Liver (tissue), 9 donors: Measurements from ENCODE around the gene VDR. TPM values are rescaled to one million over a fixed set of nuclear protein-coding genes. Genes with fewer than 3 reads are reported as not detected.
A peak's percentile ranks its signal among the peaks of the same experiment; 100 is the strongest.

Source experiments
- DNase-seq: peaks from one replicate; pipeline ENCODE4 v3.0.0-alpha.2; 2017; ENCODE audit warnings: low spot score
- H3K27ac ChIP-seq, 2 donors: one replicate each; pipeline ENCODE4 v1.7.0; 2013; ENCODE audit warnings: inconsistent platforms in 2 of 2, low read length in 2 of 2, control low read depth in 1 of 2, low read depth in 1 of 2, mild to moderate bottlenecking in 1 of 2
- H3K27me3 ChIP-seq, 4 donors: one replicate each; pipeline versions ENCODE4 v1.6.1 to v1.7.0; 2013; ENCODE audit warnings: low read length in 3 of 4, inconsistent platforms in 1 of 4, mild to moderate bottlenecking in 1 of 4, moderate library complexity in 1 of 4; ENCODE audit not compliant: control insufficient read depth in 4 of 4, insufficient read depth in 4 of 4
- H3K36me3 ChIP-seq, 4 donors: one replicate each; pipeline versions ENCODE4 v1.6.1 to v1.7.0; 2013; ENCODE audit warnings: low read length in 3 of 4, mild to moderate bottlenecking in 3 of 4, low read depth in 1 of 4, moderate library complexity in 1 of 4; ENCODE audit not compliant: control insufficient read depth in 4 of 4, insufficient read depth in 3 of 4
- H3K4me1 ChIP-seq, 4 donors: one replicate each; pipeline versions ENCODE4 v1.6.1 to v1.7.0; 2013; ENCODE audit warnings: low read length in 3 of 4, mild to moderate bottlenecking in 3 of 4, moderate library complexity in 1 of 4; ENCODE audit not compliant: control insufficient read depth in 4 of 4, insufficient read depth in 4 of 4
- H3K4me3 ChIP-seq, 3 donors: one replicate each; pipeline versions ENCODE4 v1.6.1 to v1.7.0; 2013; ENCODE audit warnings: low read length in 3 of 3, control low read depth in 1 of 3, low read depth in 1 of 3, mild to moderate bottlenecking in 1 of 3
- H3K9ac ChIP-seq, 2 donors: one replicate each; pipeline ENCODE4 v1.7.0; 2013; ENCODE audit warnings: low read length in 2 of 2, mild to moderate bottlenecking in 2 of 2, moderate library complexity in 2 of 2, control low read depth in 1 of 2, low read depth in 1 of 2
- H3K9me3 ChIP-seq, 4 donors: one replicate each; pipeline versions ENCODE4 v1.6.1 to v1.7.0; 2013; ENCODE audit warnings: low read length in 3 of 4; ENCODE audit not compliant: control insufficient read depth in 4 of 4
- FOXA1 ChIP-seq: IDR thresholded peaks from 2 replicates; pipeline ENCODE4 v1.6.1; 2016; ENCODE audit warnings: antibody characterized with exemption
- GABPA ChIP-seq, 2 donors: IDR thresholded peaks in 1 of 2; conservative IDR thresholded peaks in 1 of 2; 2 replicates each; pipeline ENCODE4 v1.6.1; 2016; ENCODE audit warnings: antibody characterized with exemption in 2 of 2, mild to moderate bottlenecking in 1 of 2, moderate library complexity in 1 of 2
- HNF4A ChIP-seq, 2 donors: conservative IDR thresholded peaks; 2 replicates each; pipeline ENCODE4 v1.6.1; 2016; ENCODE audit warnings: antibody characterized with exemption in 2 of 2, mild to moderate bottlenecking in 2 of 2
- HNF4G ChIP-seq: IDR thresholded peaks from 2 replicates; pipeline ENCODE4 v1.6.1; 2016; ENCODE audit warnings: antibody characterized with exemption
- JUND ChIP-seq, 2 donors: IDR thresholded peaks; 2 replicates each; pipeline ENCODE4 v1.6.1; 2016; ENCODE audit warnings: antibody characterized with exemption in 2 of 2
- NR2F2 ChIP-seq: IDR thresholded peaks from 2 replicates; pipeline ENCODE4 v1.6.1; 2016; ENCODE audit warnings: antibody characterized with exemption
- RAD21 ChIP-seq, 2 donors: IDR thresholded peaks; 2 replicates each; pipeline ENCODE4 v1.6.1; 2016; ENCODE audit warnings: antibody characterized with exemption in 2 of 2, mild to moderate bottlenecking in 2 of 2
- RXRA ChIP-seq, 2 donors: IDR thresholded peaks; 2 replicates each; pipeline ENCODE4 v1.6.1; 2017 to 2018; ENCODE audit warnings: antibody characterized with exemption in 2 of 2, mild to moderate bottlenecking in 1 of 2
- SP1 ChIP-seq: IDR thresholded peaks from 2 replicates; pipeline ENCODE4 v1.6.1; 2018; ENCODE audit warnings: antibody characterized with exemption, mild to moderate bottlenecking
- TAF1 ChIP-seq: conservative IDR thresholded peaks from 2 replicates; pipeline ENCODE4 v1.6.1; 2016; ENCODE audit warnings: antibody characterized with exemption, mild to moderate bottlenecking
- YY1 ChIP-seq: IDR thresholded peaks from 2 replicates; pipeline ENCODE4 v1.6.1; 2016; ENCODE audit warnings: antibody characterized with exemption, mild to moderate bottlenecking
- WGBS: extraction: QIAGEN DNeasy Blood & Tissue Kit; methylation state at CpG from one replicate; pipeline ENCODE4 v1.1.7; 2013; 5-methylcytosine and 5-hydroxymethylcytosine counted together
- polyA plus RNA-seq, 2 donors: library from polyadenylated mRNA; stranded (reverse) in 1 of 2; unstranded in 1 of 2; fragments of 200-250 nt in 1 of 2; fragments of >200 nt in 1 of 2; fragmentation: Nextera tagmentation in 1 of 2; extraction: Ambion mirVana in 1 of 2; gene quantifications; one replicate each; pipeline versions ENCODE4 v1.2.1 to v1.2.3, GENCODE V29; 2013 to 2015
- total RNA-seq, 2 donors: library from RNA; depleted of rRNA; stranded (reverse); fragments of >200 nt; gene quantifications; one replicate each; pipeline ENCODE4 v1.2.3, GENCODE V29; 2014
- TF ChIP-seq, protein P1 (sequence below): IDR thresholded peaks from 2 replicates; pipeline ENCODE4 v1.6.1; 2016; ENCODE audit warnings: antibody characterized with exemption
- TF ChIP-seq, protein P2 (sequence below): IDR thresholded peaks from 2 replicates; pipeline ENCODE4 v1.6.1; 2016; ENCODE audit warnings: antibody characterized with exemption
- TF ChIP-seq, protein P3 (sequence below): IDR thresholded peaks from 2 replicates; pipeline ENCODE4 v1.6.1; 2016; ENCODE audit warnings: antibody characterized with exemption, mild to moderate bottlenecking
- TF ChIP-seq, protein P4 (sequence below): IDR thresholded peaks from 2 replicates; pipeline ENCODE4 v1.6.1; 2016; ENCODE audit warnings: antibody characterized with exemption
- donor health status: healthy.
- donor health status: healthy.
- donor health status: healthy.
- donor health status: healthy.
- donor health status: healthy.

Gene VDR
- total and polyA plus RNA-seq, 4 donors, result 0.25 to 0.47 (median 0.35) TPM

DNA sequence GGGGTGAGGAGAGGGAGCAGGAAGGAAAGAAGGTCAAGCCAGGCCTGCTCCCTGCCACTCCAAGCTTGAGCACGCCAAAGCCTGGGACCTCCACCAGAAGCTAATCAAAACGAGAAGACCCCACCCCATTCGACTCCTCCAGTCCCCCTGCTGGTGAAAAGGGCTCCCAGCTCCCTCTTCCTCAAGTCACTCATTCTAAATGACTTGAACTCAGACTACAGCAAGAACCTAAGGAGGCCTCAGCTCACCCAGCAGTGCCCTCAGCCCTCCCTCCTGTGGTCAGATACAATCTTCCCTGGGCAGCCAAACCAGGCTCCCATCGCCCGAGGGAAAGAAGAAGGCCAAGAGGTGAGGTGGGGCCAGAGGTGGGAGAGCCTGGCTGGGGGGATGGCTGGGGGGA lies 102.5 kb downstream of the VDR start:
- WGBS, result 58% methylated on average over 5 of the region's 5 CpGs
- H3K9ac ChIP-seq, result no peak overlapping the region

DNA sequence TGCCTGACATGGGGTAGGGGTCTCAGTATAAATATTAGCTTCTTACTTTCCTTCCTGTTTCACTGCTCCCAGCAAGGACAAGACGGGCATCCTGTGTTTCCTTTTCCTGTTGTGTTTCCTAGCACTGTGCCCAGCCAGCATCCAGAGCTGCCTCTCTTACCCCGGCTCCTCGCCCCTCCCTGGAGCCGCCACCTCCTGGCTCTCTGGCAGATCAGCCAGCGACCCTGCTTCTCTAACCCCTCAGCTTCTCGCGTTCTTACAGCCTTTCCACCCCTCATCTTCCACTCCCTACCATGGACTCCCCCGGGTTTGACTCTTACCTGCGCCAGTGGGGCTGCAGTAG lies 102.9 kb downstream of the VDR start:
- Histone ChIP-seq H3K9ac (peak overlapping the region in 1 of 2 donors; percentile 46), H3K27ac (peak overlapping the region; percentile 22 to 35), H3K4me3 (no peak overlapping the region), H3K27me3 (no peaks in the 10 kb centered on the region), H3K4me1 (peaks cover 0 to 18% (median 5%) of the 10 kb centered on the region in 4 donors), H3K9me3 (no peaks in the 10 kb centered on the region), H3K36me3 (peaks cover 0 to 2% (median 0%) of the 10 kb centered on the region in 4 donors)
- 65% methylated on average over 9 of the region's 9 CpGs for WGBS
- no peak for DNase-seq
- TF ChIP-seq, protein P1, sequence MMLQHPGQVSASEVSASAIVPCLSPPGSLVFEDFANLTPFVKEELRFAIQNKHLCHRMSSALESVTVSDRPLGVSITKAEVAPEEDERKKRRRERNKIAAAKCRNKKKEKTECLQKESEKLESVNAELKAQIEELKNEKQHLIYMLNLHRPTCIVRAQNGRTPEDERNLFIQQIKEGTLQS, result no peak
- TF ChIP-seq, protein P2, sequence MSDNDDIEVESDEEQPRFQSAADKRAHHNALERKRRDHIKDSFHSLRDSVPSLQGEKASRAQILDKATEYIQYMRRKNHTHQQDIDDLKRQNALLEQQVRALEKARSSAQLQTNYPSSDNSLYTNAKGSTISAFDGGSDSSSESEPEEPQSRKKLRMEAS, result no peak
- TF ChIP-seq, protein P3, sequence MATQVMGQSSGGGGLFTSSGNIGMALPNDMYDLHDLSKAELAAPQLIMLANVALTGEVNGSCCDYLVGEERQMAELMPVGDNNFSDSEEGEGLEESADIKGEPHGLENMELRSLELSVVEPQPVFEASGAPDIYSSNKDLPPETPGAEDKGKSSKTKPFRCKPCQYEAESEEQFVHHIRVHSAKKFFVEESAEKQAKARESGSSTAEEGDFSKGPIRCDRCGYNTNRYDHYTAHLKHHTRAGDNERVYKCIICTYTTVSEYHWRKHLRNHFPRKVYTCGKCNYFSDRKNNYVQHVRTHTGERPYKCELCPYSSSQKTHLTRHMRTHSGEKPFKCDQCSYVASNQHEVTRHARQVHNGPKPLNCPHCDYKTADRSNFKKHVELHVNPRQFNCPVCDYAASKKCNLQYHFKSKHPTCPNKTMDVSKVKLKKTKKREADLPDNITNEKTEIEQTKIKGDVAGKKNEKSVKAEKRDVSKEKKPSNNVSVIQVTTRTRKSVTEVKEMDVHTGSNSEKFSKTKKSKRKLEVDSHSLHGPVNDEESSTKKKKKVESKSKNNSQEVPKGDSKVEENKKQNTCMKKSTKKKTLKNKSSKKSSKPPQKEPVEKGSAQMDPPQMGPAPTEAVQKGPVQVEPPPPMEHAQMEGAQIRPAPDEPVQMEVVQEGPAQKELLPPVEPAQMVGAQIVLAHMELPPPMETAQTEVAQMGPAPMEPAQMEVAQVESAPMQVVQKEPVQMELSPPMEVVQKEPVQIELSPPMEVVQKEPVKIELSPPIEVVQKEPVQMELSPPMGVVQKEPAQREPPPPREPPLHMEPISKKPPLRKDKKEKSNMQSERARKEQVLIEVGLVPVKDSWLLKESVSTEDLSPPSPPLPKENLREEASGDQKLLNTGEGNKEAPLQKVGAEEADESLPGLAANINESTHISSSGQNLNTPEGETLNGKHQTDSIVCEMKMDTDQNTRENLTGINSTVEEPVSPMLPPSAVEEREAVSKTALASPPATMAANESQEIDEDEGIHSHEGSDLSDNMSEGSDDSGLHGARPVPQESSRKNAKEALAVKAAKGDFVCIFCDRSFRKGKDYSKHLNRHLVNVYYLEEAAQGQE, result no peak
- TF ChIP-seq NR2F2 (no peak), YY1 (no peak), HNF4A (conservative IDR thresholded peaks at IDR 0.05) (no peak), FOXA1 (no peak), SP1 (no peak), RXRA (IDR thresholded peaks at IDR 0.05) (no peak), JUND (IDR thresholded peaks at IDR 0.05) (no peak), HNF4G (no peak), TAF1 (no peak), RAD21 (IDR thresholded peaks at IDR 0.05) (no peak)
- TF ChIP-seq, protein P4, sequence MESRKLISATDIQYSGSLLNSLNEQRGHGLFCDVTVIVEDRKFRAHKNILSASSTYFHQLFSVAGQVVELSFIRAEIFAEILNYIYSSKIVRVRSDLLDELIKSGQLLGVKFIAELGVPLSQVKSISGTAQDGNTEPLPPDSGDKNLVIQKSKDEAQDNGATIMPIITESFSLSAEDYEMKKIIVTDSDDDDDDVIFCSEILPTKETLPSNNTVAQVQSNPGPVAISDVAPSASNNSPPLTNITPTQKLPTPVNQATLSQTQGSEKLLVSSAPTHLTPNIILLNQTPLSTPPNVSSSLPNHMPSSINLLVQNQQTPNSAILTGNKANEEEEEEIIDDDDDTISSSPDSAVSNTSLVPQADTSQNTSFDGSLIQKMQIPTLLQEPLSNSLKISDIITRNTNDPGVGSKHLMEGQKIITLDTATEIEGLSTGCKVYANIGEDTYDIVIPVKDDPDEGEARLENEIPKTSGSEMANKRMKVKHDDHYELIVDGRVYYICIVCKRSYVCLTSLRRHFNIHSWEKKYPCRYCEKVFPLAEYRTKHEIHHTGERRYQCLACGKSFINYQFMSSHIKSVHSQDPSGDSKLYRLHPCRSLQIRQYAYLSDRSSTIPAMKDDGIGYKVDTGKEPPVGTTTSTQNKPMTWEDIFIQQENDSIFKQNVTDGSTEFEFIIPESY, result no peak

More for the DNA sequence above, 102.5 kb downstream of the VDR start:
- peak overlapping the region; percentile 22 to 35 for H3K27ac ChIP-seq
- DNase-seq, result no peak
- no peak overlapping the region for H3K4me3 ChIP-seq
- peaks cover 0 to 18% (median 5%) of the 10 kb centered on the region in 4 donors for H3K4me1 ChIP-seq
- H3K36me3 ChIP-seq, result peaks cover 0 to under 1% (median 0%) of the 10 kb centered on the region in 4 donors
- no peaks in the 10 kb centered on the region for H3K9me3 ChIP-seq
- H3K27me3 ChIP-seq, result no peaks in the 10 kb centered on the region
- TF ChIP-seq SP1, result no peak
- no peak for TF ChIP-seq YY1
- no peak for TF ChIP-seq JUND (IDR thresholded peaks at IDR 0.05)
- TF ChIP-seq NR2F2, result no peak
- no peak for TF ChIP-seq RXRA (IDR thresholded peaks at IDR 0.05)
- TF ChIP-seq GABPA (IDR thresholded peaks at IDR 0.05 in 1 of 2, conservative IDR thresholded peaks at IDR 0.05 in 1 of 2), result no peak
- TF ChIP-seq TAF1, result no peak
